Ovary (tissue), 3 donors: ENCODE data around the gene MGAT4C.

Experiments
- CTCF ChIP-seq, 3 donors: fragments of 450-650 bp in 2 of 3; fragments of 200-600 bp in 1 of 3; IDR thresholded peaks; one replicate each; pipeline versions ENCODE4 v1.5.1 to v1.8.0; 2016 to 2022; ENCODE audit warnings: antibody characterized with exemption in 3 of 3, mild to moderate bottlenecking in 1 of 3
- EP300 ChIP-seq: sonication (generic); formaldehyde crosslinking; IDR thresholded peaks from one replicate; pipeline ENCODE4 v1.6.1; 2017; ENCODE audit warnings: antibody characterized with exemption
- POLR2A ChIP-seq: fragments of 450-650 bp; IDR thresholded peaks from one replicate; pipeline ENCODE4 v1.6.1; 2017; ENCODE audit warnings: antibody characterized with exemption, mild to moderate bottlenecking, moderate library complexity
- donor health status: DM: no; HTN: no; CAD: no.

DNA sequence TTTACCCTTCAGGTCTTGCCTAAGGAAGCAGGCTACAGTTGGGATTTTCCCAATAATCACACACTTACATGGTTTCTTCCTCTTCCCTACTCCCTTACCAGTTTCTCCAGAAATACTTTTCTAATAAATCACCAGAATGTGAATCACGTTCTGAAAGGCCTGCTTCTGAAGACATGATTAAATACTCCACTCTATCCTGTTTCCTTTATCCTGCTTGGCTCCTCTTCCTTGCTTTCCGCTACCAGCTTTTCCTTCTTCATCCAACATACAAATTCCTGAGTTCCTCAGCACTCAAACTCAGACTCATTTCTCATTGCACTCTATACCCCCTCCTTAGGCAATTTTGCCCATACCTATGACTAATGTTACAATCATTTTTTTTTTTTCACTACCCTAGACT is 118.3 kb downstream of the MGAT4C start:
- TF ChIP-seq EP300 (no peak), CTCF (IDR thresholded peaks at IDR 0.05) (no peak), POLR2A (no peak)
